ENCODE data around the gene SLC7A4. TPM values are rescaled to one million over a fixed set of nuclear protein-coding genes. Genes with fewer than 3 reads are reported as not detected.

Gene SLC7A4
- total RNA-seq, 1 donor from 2014 or later, result 0.59 TPM

DNA sequence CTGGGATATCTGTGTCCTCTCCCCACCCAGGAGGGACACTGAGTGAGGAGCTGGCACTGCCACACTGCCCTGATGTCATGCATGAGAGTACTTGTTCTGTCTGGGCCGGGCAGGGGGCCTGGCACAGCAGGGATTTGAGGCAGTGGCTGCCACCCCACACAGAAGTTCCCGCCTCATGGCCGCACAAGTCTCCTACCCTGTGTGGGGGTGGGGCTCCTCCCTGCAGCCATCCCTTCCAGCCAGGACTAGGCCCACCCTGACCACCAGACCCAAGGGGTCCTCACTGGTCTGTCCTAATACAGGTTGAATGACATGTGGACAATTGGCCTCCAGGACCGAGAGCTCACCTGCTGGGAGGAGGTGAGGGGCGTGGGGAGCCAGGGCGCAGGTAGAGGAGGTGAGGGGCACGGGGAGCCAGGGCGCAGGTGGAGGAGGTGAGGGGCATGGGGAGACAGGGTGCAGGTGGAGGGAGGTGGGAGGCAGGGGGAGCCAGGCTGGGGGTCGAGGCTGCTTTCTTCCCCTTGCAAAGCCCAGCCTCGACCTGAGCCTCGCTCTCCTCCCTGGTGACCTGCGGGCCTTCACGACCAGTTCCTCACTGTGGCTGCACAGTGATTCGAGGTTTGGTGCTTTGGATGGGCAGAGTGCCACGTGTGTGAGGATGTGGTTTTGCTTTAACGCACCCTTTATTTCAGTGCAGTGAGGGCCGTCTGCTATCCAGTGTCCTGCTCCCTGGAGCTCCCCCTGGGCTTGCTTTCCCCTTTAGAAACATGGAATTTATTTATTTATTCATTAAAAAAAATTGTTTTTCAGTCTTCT, 42.8 kb downstream of the SLC7A4 start:
- Mint-ChIP-seq H3K36me3 (ENCODE audit: unreplicated experiment) (no peaks in the 10 kb centered on the region), H3K27ac (ENCODE audit: unreplicated experiment) (no peak overlapping the region), H3K27me3 (ENCODE audit: unreplicated experiment) (peaks cover 3% of the 10 kb centered on the region), H3K9me3 (ENCODE audit: unreplicated experiment) (peaks cover 2% of the 10 kb centered on the region), H3K4me1 (ENCODE audit: low read depth, unreplicated experiment) (no peaks in the 10 kb centered on the region), H3K4me3 (ENCODE audit: unreplicated experiment) (no peak overlapping the region)
- TF ChIP-seq, protein P1, sequence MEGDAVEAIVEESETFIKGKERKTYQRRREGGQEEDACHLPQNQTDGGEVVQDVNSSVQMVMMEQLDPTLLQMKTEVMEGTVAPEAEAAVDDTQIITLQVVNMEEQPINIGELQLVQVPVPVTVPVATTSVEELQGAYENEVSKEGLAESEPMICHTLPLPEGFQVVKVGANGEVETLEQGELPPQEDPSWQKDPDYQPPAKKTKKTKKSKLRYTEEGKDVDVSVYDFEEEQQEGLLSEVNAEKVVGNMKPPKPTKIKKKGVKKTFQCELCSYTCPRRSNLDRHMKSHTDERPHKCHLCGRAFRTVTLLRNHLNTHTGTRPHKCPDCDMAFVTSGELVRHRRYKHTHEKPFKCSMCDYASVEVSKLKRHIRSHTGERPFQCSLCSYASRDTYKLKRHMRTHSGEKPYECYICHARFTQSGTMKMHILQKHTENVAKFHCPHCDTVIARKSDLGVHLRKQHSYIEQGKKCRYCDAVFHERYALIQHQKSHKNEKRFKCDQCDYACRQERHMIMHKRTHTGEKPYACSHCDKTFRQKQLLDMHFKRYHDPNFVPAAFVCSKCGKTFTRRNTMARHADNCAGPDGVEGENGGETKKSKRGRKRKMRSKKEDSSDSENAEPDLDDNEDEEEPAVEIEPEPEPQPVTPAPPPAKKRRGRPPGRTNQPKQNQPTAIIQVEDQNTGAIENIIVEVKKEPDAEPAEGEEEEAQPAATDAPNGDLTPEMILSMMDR (IDR thresholded peaks at IDR 0.05; ENCODE audit: partially characterized antibody, unreplicated experiment), result no peak
- no peak for DNase-seq

DNA sequence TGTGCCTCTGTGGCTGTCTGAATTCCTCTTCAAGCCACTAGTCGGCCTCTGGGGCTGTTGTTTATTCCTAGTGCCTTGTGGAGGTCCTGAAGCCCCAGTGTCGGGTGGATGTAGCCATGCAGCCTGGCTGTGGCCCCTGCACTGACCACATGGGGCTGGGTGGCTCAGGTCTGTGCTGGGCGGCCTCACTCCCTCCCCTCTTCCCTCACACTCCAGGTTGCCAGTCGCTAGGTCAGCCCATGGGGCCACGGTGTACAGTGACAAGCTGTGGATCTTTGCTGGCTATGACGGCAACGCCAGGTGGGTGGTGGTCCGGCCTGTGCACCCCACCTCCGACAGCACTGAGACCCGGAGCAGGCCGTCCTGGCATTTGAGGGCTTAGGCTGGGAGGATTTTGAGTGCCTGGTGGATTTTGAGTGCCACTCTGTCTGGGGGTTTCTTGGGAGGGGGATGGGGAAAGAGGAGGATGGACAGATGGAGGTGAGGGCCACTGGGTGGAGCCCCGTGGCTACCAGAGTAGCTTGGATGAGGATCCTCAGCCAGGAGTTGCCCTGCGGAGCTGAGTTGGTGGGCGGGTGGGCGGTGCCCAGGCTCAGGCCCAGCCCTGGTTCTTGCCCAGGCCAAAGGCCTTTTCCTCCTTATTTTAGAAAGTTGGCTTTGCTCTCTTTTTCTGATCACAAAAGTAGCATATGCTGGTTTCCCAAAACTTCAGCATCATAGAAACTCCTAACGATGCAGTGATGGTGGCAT, 43.6 kb downstream of the SLC7A4 start:
- Mint-ChIP-seq H3K27ac (ENCODE audit: unreplicated experiment) (no peak overlapping the region), H3K4me3 (ENCODE audit: unreplicated experiment) (no peak overlapping the region), H3K9me3 (ENCODE audit: unreplicated experiment) (peaks cover 2% of the 10 kb centered on the region), H3K4me1 (ENCODE audit: low read depth, unreplicated experiment) (peaks cover 3% of the 10 kb centered on the region), H3K36me3 (ENCODE audit: unreplicated experiment) (no peaks in the 10 kb centered on the region), H3K27me3 (ENCODE audit: unreplicated experiment) (peaks cover 3% of the 10 kb centered on the region)
- TF ChIP-seq, protein P1 (IDR thresholded peaks at IDR 0.05; ENCODE audit: partially characterized antibody, unreplicated experiment), result no peak
- DNase-seq, result no peak

DNA sequence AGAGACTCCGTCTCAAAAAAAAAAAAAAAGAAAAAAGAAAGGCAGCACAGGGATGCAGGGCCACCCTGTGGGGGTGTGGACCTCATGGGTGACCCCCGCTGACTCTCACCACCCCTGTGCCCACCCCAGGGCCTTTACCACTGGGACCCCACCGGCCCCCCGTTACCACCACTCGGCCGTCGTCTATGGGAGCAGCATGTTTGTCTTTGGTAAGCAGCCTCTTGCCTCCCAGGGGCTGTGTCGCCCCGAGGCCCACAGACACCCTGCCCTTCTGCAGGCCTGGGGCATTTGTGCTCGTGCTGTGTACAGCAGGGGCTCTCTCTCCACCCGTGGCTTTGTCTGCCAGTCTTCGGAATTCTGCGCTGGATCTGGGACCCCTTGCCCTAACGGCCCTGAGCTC, 45.0 kb downstream of the SLC7A4 start:
- Mint-ChIP-seq H3K36me3 (ENCODE audit: unreplicated experiment) (no peaks in the 10 kb centered on the region), H3K4me1 (ENCODE audit: low read depth, unreplicated experiment) (peaks cover 4% of the 10 kb centered on the region), H3K27ac (ENCODE audit: unreplicated experiment) (no peak overlapping the region), H3K9me3 (ENCODE audit: unreplicated experiment) (peaks cover 4% of the 10 kb centered on the region), H3K4me3 (ENCODE audit: unreplicated experiment) (no peak overlapping the region), H3K27me3 (ENCODE audit: unreplicated experiment) (peaks cover 3% of the 10 kb centered on the region)
- TF ChIP-seq, protein P1 (IDR thresholded peaks at IDR 0.05; ENCODE audit: partially characterized antibody, unreplicated experiment), result no peak
- no peak for DNase-seq

DNA sequence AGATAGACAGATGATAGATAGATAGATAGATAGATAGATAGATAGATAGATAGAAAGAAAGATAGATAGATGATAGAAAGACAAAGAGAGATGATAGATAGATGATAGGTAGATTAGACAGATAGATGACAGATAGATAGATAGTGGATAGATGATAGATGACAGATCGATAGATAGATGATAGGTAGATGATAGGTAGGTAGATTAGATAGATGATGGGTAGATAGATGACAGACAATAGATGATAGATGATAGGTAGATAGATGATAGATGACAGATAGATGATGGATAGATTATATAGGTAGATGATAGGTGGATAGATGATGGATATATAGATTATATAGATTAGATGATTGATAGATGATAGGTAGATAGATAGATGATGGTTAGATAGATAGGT, 46.0 kb downstream of the SLC7A4 start:
- TF ChIP-seq, protein P1 (IDR thresholded peaks at IDR 0.05; ENCODE audit: partially characterized antibody, unreplicated experiment), result no peak
- no peak for DNase-seq
- Mint-ChIP-seq H3K27me3 (ENCODE audit: unreplicated experiment) (peaks cover 5% of the 10 kb centered on the region), H3K4me1 (ENCODE audit: low read depth, unreplicated experiment) (peaks cover 5% of the 10 kb centered on the region), H3K9me3 (ENCODE audit: unreplicated experiment) (peaks cover 6% of the 10 kb centered on the region), H3K4me3 (ENCODE audit: unreplicated experiment) (no peak overlapping the region), H3K36me3 (ENCODE audit: unreplicated experiment) (no peaks in the 10 kb centered on the region), H3K27ac (ENCODE audit: unreplicated experiment) (no peak overlapping the region)

DNA sequence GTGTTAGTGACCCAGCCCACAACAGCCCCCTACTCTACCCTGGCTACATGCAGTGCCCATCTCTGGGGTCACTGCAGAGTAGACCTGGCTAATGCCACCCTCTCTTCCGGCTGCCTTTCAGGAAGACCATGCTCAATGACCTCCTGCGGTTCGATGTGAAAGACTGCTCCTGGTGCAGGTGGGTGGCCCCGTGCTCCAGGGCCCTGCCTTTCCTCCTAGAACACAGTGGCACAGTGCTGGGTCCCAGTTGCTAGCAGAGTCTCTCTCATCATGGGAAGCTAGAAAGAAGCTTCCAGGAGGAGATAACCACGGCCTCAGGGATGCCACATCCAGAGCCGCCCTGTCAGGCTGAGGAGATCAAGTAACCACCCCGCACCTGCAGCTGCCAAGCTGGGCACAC, 46.6 kb downstream of the SLC7A4 start:
- no peak for DNase-seq
- H3K9me3 Mint-ChIP-seq (ENCODE audit: unreplicated experiment), result peaks cover 7% of the 10 kb centered on the region
- H3K4me1 Mint-ChIP-seq (ENCODE audit: low read depth, unreplicated experiment), result peaks cover 7% of the 10 kb centered on the region
- TF ChIP-seq, protein P1 (IDR thresholded peaks at IDR 0.05; ENCODE audit: partially characterized antibody, unreplicated experiment), result no peak
- no peak overlapping the region for H3K4me3 Mint-ChIP-seq (ENCODE audit: unreplicated experiment)
- peaks cover 7% of the 10 kb centered on the region for H3K27me3 Mint-ChIP-seq (ENCODE audit: unreplicated experiment)
- H3K36me3 Mint-ChIP-seq (ENCODE audit: unreplicated experiment), result no peaks in the 10 kb centered on the region
- no peak overlapping the region for H3K27ac Mint-ChIP-seq (ENCODE audit: unreplicated experiment)
